IMR-90 (cell line): ENCODE measurements around the gene DCTN5. TPM values are rescaled to one million over a fixed set of nuclear protein-coding genes. Genes with fewer than 3 reads are reported as not detected.

ENCODE experiments used
- ATAC-seq: fragments of 200-7000 bp; cut with Tn5 transposase; 2 replicates; pipeline ENCODE4 v1.9.1; 2020; ENCODE audit warnings: low read depth, mild to moderate bottlenecking, moderate library complexity
- BruUV-seq: library from RNA; stranded (reverse); fragments of 400-500 nt; replicated peaks from 2 replicates; lab custom pipeline; 2021; lab: Mats Ljungman, UMichigan
- CTCF ChIA-PET: fragments of 300-600 bp; formaldehyde crosslinking; extraction: SDS; loops from one replicate; lab custom pipeline; 2021; ENCODE audit warnings: antibody characterized with exemption; lab: Yijun Ruan, JAX
- POLR2A ChIA-PET: fragments of 300-600 bp; sonication (Branson Sonifier 250); formaldehyde crosslinking; loops from one replicate; lab custom pipeline; 2022; ENCODE audit warnings: antibody characterized with exemption; ENCODE audit not compliant: unreplicated experiment; lab: Charles Lee
- DNase-seq: peaks from one replicate; pipeline ENCODE4 v3.0.0; 2013
- H2AFZ ChIP-seq: replicated peaks from 2 replicates; pipeline ENCODE3; 2013; ENCODE audit warnings: low read length, mild to moderate bottlenecking; ENCODE audit not compliant: poor library complexity
- H2AK5ac ChIP-seq: 2 replicates; pipeline ENCODE4 v1.6.1; 2013; ENCODE audit warnings: low read depth, low read length, inconsistent platforms
- H2AK9ac ChIP-seq: replicated peaks from 2 replicates; pipeline ENCODE3; 2013; ENCODE audit warnings: mild to moderate bottlenecking, low read depth, low read length, moderate library complexity; ENCODE audit not compliant: poor library complexity
- H2BK120ac ChIP-seq: 2 replicates; pipeline ENCODE4 v1.6.1; 2013; ENCODE audit warnings: low read depth, low read length, inconsistent platforms
- H2BK15ac ChIP-seq: 3 replicates; pipeline ENCODE4 v1.6.1; 2013; ENCODE audit warnings: low read depth, low read length, inconsistent platforms
- H2BK20ac ChIP-seq: 2 replicates; pipeline ENCODE4 v1.6.1; 2013; ENCODE audit warnings: low read depth, mild to moderate bottlenecking, inconsistent platforms, low read length, moderate library complexity
- H2BK5ac ChIP-seq: 2 replicates; pipeline ENCODE4 v1.6.1; 2013; ENCODE audit warnings: mild to moderate bottlenecking, low read depth, low read length, inconsistent platforms; ENCODE audit not compliant: poor library complexity, severe bottlenecking
- H3K14ac ChIP-seq: replicated peaks from 2 replicates; pipeline ENCODE4 v1.6.1; 2013; ENCODE audit warnings: low read depth, low read length, inconsistent platforms
- H3K18ac ChIP-seq: 2 replicates; pipeline ENCODE4 v1.6.1; 2013; ENCODE audit warnings: low read depth, low read length, control low read depth
- H3K23ac ChIP-seq: 2 replicates; pipeline ENCODE4 v1.6.1; 2013; ENCODE audit warnings: low read depth, low read length, inconsistent platforms
- H3K27ac ChIP-seq: 2 replicates; pipeline ENCODE4 v1.5.1; 2013; ENCODE audit warnings: mild to moderate bottlenecking, control low read depth, low read length; ENCODE audit not compliant: insufficient read depth
- H3K27me3 ChIP-seq: 2 replicates; pipeline ENCODE4 v1.6.1; 2013; ENCODE audit warnings: low read length; ENCODE audit not compliant: control insufficient read depth, insufficient read depth
- H3K36me3 ChIP-seq: 2 replicates; pipeline ENCODE4 v1.6.1; 2013; ENCODE audit warnings: low read length, mixed read lengths; ENCODE audit not compliant: control insufficient read depth, insufficient read depth
- H3K4ac ChIP-seq: 2 replicates; pipeline ENCODE4 v1.6.1; 2013; ENCODE audit warnings: low read depth, low read length, inconsistent platforms
- H3K4me1 ChIP-seq: 2 replicates; pipeline ENCODE4 v1.6.1; 2013; ENCODE audit warnings: low read length, mixed read lengths; ENCODE audit not compliant: control insufficient read depth, insufficient read depth
- H3K4me2 ChIP-seq: 2 replicates; pipeline ENCODE4 v1.6.1; 2013; ENCODE audit warnings: low read depth, mild to moderate bottlenecking, control low read depth, low read length, moderate library complexity
- H3K4me3 ChIP-seq: 2 replicates; pipeline ENCODE4 v1.5.1; 2013; ENCODE audit warnings: low read depth, mild to moderate bottlenecking, control low read depth, low read length, moderate library complexity; ENCODE audit not compliant: insufficient read depth
- H3K56ac ChIP-seq: 2 replicates; pipeline ENCODE4 v1.6.1; 2013; ENCODE audit warnings: low read length, inconsistent platforms; ENCODE audit not compliant: insufficient read depth; ENCODE audit errors: extremely low read depth
- H3K79me1 ChIP-seq, 2 experiments: 2 replicates each; pipeline ENCODE4 v1.6.1; 2013; ENCODE audit warnings: low read length in 2 of 2, inconsistent platforms in 1 of 2, low read depth in 1 of 2
- H3K9ac ChIP-seq: 2 replicates; pipeline ENCODE4 v1.6.1; 2013; ENCODE audit warnings: low read depth, low read length, control low read depth
- H3K9me1 ChIP-seq: 2 replicates; pipeline ENCODE4 v1.6.1; 2013; ENCODE audit warnings: low read length, inconsistent platforms; ENCODE audit not compliant: insufficient read depth
- H3K9me3 ChIP-seq: 2 replicates; pipeline ENCODE4 v1.6.1; 2013; ENCODE audit warnings: low read length; ENCODE audit not compliant: control insufficient read depth, insufficient read depth
- H4K20me1 ChIP-seq: 2 replicates; pipeline ENCODE4 v1.6.1; 2013; ENCODE audit warnings: low read length, inconsistent platforms; ENCODE audit not compliant: insufficient read depth
- H4K5ac ChIP-seq: 2 replicates; pipeline ENCODE4 v1.6.1; 2013; ENCODE audit warnings: mild to moderate bottlenecking, low read depth, low read length, control low read depth
- H4K8ac ChIP-seq, 2 experiments: 2 replicates each; pipeline ENCODE4 v1.6.1; 2013; ENCODE audit warnings: low read depth in 2 of 2, low read length in 2 of 2, control low read depth in 1 of 2, inconsistent platforms in 1 of 2
- H4K91ac ChIP-seq: 2 replicates; pipeline ENCODE4 v1.6.1; 2013; ENCODE audit warnings: low read depth, low read length, inconsistent platforms; ENCODE audit not compliant: insufficient read depth
- BHLHE40 ChIP-seq: fragments of 150-350 bp; IDR thresholded peaks from 2 replicates; pipeline ENCODE4 v1.6.1; 2016; ENCODE audit warnings: mild to moderate bottlenecking, low read depth, low read length
- CEBPB ChIP-seq: IDR thresholded peaks from 2 replicates; pipeline ENCODE4 v1.6.1; 2012; ENCODE audit warnings: low read depth, low read length, improper control_type of control experiment
- CHD1 ChIP-seq: IDR thresholded peaks from 2 replicates; pipeline ENCODE4 v1.6.1; 2012; ENCODE audit warnings: low read depth, low read length, improper control_type of control experiment
- CTCF ChIP-seq: conservative IDR thresholded peaks from 2 replicates; pipeline ENCODE4 v1.5.1; 2012; ENCODE audit warnings: mild to moderate bottlenecking, low read depth, low read length, improper control_type of control experiment
- ELK1 ChIP-seq: fragments of 150-350 bp; IDR thresholded peaks from 2 replicates; pipeline ENCODE4 v1.6.1; 2016; ENCODE audit warnings: low read depth, mild to moderate bottlenecking, low read length, moderate library complexity, borderline replicate concordance
- FOS ChIP-seq: fragments of 150-350 bp; IDR thresholded peaks from 2 replicates; pipeline ENCODE4 v1.6.1; 2016; ENCODE audit warnings: low read depth, low read length
- MAFK ChIP-seq: IDR thresholded peaks from 2 replicates; pipeline ENCODE4 v1.6.1; 2012; ENCODE audit warnings: low read depth, low read length, improper control_type of control experiment
- MAZ ChIP-seq: IDR thresholded peaks from 2 replicates; pipeline ENCODE4 v1.6.1; 2012; ENCODE audit warnings: low read depth, mild to moderate bottlenecking, low read length, improper control_type of control experiment, moderate library complexity, borderline replicate concordance
- MXI1 ChIP-seq: IDR thresholded peaks from 2 replicates; pipeline ENCODE4 v1.6.1; 2012; ENCODE audit warnings: low read depth, mild to moderate bottlenecking, low read length, moderate library complexity, borderline replicate concordance
- NFE2L2 ChIP-seq: fragments of 150-350 bp; IDR thresholded peaks from 2 replicates; pipeline ENCODE4 v1.6.1; 2016; ENCODE audit warnings: low read depth, mild to moderate bottlenecking, low read length
- POLR2A ChIP-seq: IDR thresholded peaks from 2 replicates; pipeline ENCODE4 v1.6.1; 2012; ENCODE audit warnings: mild to moderate bottlenecking, low read depth, low read length
- RAD21 ChIP-seq: IDR thresholded peaks from 2 replicates; pipeline ENCODE4 v1.6.1; 2012; ENCODE audit warnings: low read length, improper control_type of control experiment
- RCOR1 ChIP-seq: IDR thresholded peaks from 2 replicates; pipeline ENCODE4 v1.6.1; 2012; ENCODE audit warnings: mild to moderate bottlenecking, low read length, improper control_type of control experiment; ENCODE audit not compliant: insufficient replicate concordance
- RFX5 ChIP-seq: IDR thresholded peaks from 2 replicates; pipeline ENCODE4 v1.8.0; 2012; ENCODE audit warnings: low read depth, mild to moderate bottlenecking, low read length, moderate library complexity
- SMC3 ChIP-seq: fragments of 150-350 bp; IDR thresholded peaks from 2 replicates; pipeline ENCODE4 v1.6.1; 2016; ENCODE audit warnings: low read depth, mild to moderate bottlenecking, antibody characterized with exemption, low read length, moderate library complexity
- USF2 ChIP-seq: fragments of 150-350 bp; IDR thresholded peaks from 2 replicates; pipeline ENCODE4 v1.6.1; 2017; ENCODE audit warnings: mild to moderate bottlenecking, antibody characterized with exemption, low read length, low read depth
- WGBS, 2 experiments: methylation state at CpG; one replicate each; pipeline versions ENCODE4 v1.1.5 to v1.1.7; 2013; ENCODE audit warnings: missing lambda C conversion rate in 2 of 2; ENCODE audit not compliant: insufficient read length in 1 of 2; ENCODE audit errors: extremely low coverage in 2 of 2; 5-methylcytosine and 5-hydroxymethylcytosine counted together
- dilution Hi-C: fragments of 300-500 bp; cut with HindIII; formaldehyde crosslinking; loops from one replicate; pipeline ENCODE4 v1.14.3; 2018; ENCODE audit warnings: low sequenced_read_pairs; ENCODE audit not compliant: unreplicated experiment
- in situ Hi-C: fragments of 300-500 bp; cut with MboI; formaldehyde crosslinking; loops from 3 replicates; pipeline ENCODE4 v1.14.3; 2019; ENCODE audit warnings: low sequenced_read_pairs, inconsistent platforms, mixed read lengths
- intact Hi-C: fragments of 100-400 bp; cut with micrococcal nuclease; formaldehyde crosslinking; loops from 2 replicates; pipeline ENCODE4 v1.10.0; 2022
- polyA plus RNA-seq, 3 experiments: library from polyadenylated mRNA; depleted of rRNA; stranded (reverse); fragments of >200 nt; gene quantifications; 2 replicates each; pipeline ENCODE4 v1.2.3, GENCODE V29; 2012; ENCODE audit warnings: low replicate concordance in 1 of 3
- total RNA-seq: library from RNA; depleted of rRNA; stranded (reverse); fragments of >200 nt; gene quantifications from 2 replicates; pipeline ENCODE4 v1.2.3, GENCODE V29; 2012

The DCTN5 gene
- total and polyA plus RNA-seq, 2 of the 4 experiments (the other 2 are of a cell fraction): 49.6 to 111 TPM

GRCh38 chr16:23724785-23725131 lies 83.5 kb downstream of the DCTN5 start:
- Histone ChIP-seq H3K9me1 (no peaks in the 10 kb centered on the region), H2AFZ (no peak overlapping the region), H3K27me3 (no peaks in the 10 kb centered on the region), H2BK20ac (no peak overlapping the region), H3K9ac (no peak overlapping the region), H3K9me3 (no peaks in the 10 kb centered on the region), H3K4me1 (no peaks in the 10 kb centered on the region), H4K91ac (no peak overlapping the region), H4K8ac (no peak overlapping the region), H2BK120ac (no peak overlapping the region), H2BK15ac (no peak overlapping the region), H2AK5ac (no peak overlapping the region), H3K36me3 (no peaks in the 10 kb centered on the region), H3K79me1 (no peaks in the 10 kb centered on the region), H3K27ac (no peak overlapping the region), H3K14ac (no peak overlapping the region), H3K23ac (no peak overlapping the region), H3K4me2 (no peak overlapping the region), H3K56ac (no peak overlapping the region), H3K4me3 (no peak overlapping the region), H4K20me1 (no peaks in the 10 kb centered on the region), H2BK5ac (no peak overlapping the region), H3K4ac (no peak overlapping the region), H4K5ac (no peak overlapping the region), H2AK9ac (no peak overlapping the region), H3K18ac (no peak overlapping the region)
- dilution Hi-C loops: no loop called here
- intact Hi-C loops: no loop called here
- WGBS, 2 experiments: no CpG with 5 or more reads among the region's 3 CpGs
- CTCF ChIA-PET: no interaction called here
- in situ Hi-C loops: no loop called here
- no peak for TF ChIP-seq RAD21
- no peak for TF ChIP-seq BHLHE40
- TF ChIP-seq NFE2L2: no peak
- TF ChIP-seq RCOR1: no peak
- TF ChIP-seq FOS: no peak
- no peak for TF ChIP-seq POLR2A
- TF ChIP-seq MAFK: no peak
- no peak for TF ChIP-seq USF2
- TF ChIP-seq RFX5: no peak
- no peak for TF ChIP-seq CEBPB
- no peak for TF ChIP-seq ELK1
- TF ChIP-seq SMC3: no peak
- no peak for TF ChIP-seq CHD1
- no peak for TF ChIP-seq MXI1
- no peak for TF ChIP-seq MAZ
- no peak for TF ChIP-seq CTCF
- POLR2A ChIA-PET: no interaction called here
- ATAC-seq: no peak
- no TSS peak for BruUV-seq
- no peak for DNase-seq
